CD4-positive, CD25-positive, alpha-beta regulatory T cell (primary cell): ENCODE data around the gene OGFOD3. TPM values are rescaled to one million over a fixed set of nuclear protein-coding genes. Genes with fewer than 3 reads are reported as not detected.
"Not testable (repeated sequence)": the region's sequence is repeated elsewhere in the genome, so short reads cannot be mapped to it uniquely, and the experiment has no call there.

Experiments used
- ATAC-seq, 2 donors: fragments of 150-1000 bp; cut with Tn5 transposase; one replicate each; pipeline ENCODE4 v1.10.0; 2021; ENCODE audit warnings: low read depth in 2 of 2, moderate number of reproducible peaks in 2 of 2, moderate library complexity in 1 of 2
- DNase-seq, 3 donors: peaks; one replicate each; pipeline versions ENCODE4 v3.0.0 to v3.0.0-alpha.2; 2012 to 2022; ENCODE audit warnings: mixed read lengths in 1 of 3
- H3K27ac ChIP-seq: one replicate; pipeline ENCODE4 v1.7.0; 2013; ENCODE audit warnings: mild to moderate bottlenecking, low read length; ENCODE audit not compliant: insufficient read depth, poor library complexity, severe bottlenecking
- H3K27me3 ChIP-seq: one replicate; pipeline ENCODE4 v1.7.0; 2013; ENCODE audit warnings: low read length; ENCODE audit not compliant: control insufficient read depth, insufficient read depth
- H3K36me3 ChIP-seq: one replicate; pipeline ENCODE4 v1.7.0; 2013; ENCODE audit warnings: mild to moderate bottlenecking, low read length, moderate library complexity; ENCODE audit not compliant: control insufficient read depth, insufficient read depth
- H3K4me1 ChIP-seq: 2 replicates; pipeline ENCODE4 v1.7.0; 2013; ENCODE audit warnings: mild to moderate bottlenecking, low read length; ENCODE audit not compliant: insufficient read depth, control insufficient read depth, poor library complexity, severe bottlenecking
- H3K4me3 ChIP-seq: one replicate; pipeline ENCODE4 v1.7.0; 2013; ENCODE audit warnings: low read depth, mild to moderate bottlenecking, low read length, moderate library complexity
- H3K9me3 ChIP-seq, 2 experiments: 1 replicate in 1 of 2; 2 replicates in 1 of 2; pipeline ENCODE4 v1.7.0; 2013; ENCODE audit warnings: low read length in 2 of 2, mild to moderate bottlenecking in 1 of 2, moderate library complexity in 1 of 2; ENCODE audit not compliant: control insufficient read depth in 2 of 2
- H3K27ac Mint-ChIP-seq, 3 donors: one replicate each; pipeline ENCODE4 v1.8.0; 2020 to 2022; ENCODE audit warnings: mild to moderate bottlenecking in 3 of 3, mixed read lengths in 3 of 3, moderate library complexity in 2 of 3
- H3K27me3 Mint-ChIP-seq: one replicate; pipeline ENCODE4 v1.8.0; 2022; ENCODE audit warnings: mild to moderate bottlenecking, mixed read lengths
- H3K36me3 Mint-ChIP-seq: one replicate; pipeline ENCODE4 v1.8.0; 2020; ENCODE audit warnings: mixed read lengths
- H3K4me1 Mint-ChIP-seq, 4 donors: one replicate each; pipeline ENCODE4 v1.8.0; 2020 to 2022; ENCODE audit warnings: mixed read lengths in 4 of 4, mild to moderate bottlenecking in 1 of 4
- H3K4me3 Mint-ChIP-seq, 4 donors: one replicate each; pipeline ENCODE4 v1.8.0; 2020 to 2022; ENCODE audit warnings: mild to moderate bottlenecking in 4 of 4, mixed read lengths in 4 of 4, moderate library complexity in 3 of 4
- H3K9me3 Mint-ChIP-seq, 7 donors: one replicate each; pipeline ENCODE4 v1.8.0; 2020 to 2022; ENCODE audit warnings: mixed read lengths in 7 of 7, mild to moderate bottlenecking in 3 of 7, moderate library complexity in 2 of 7
- polyA plus RNA-seq, 4 donors: library from polyadenylated mRNA; unstranded; fragments of 300-500 nt; fragmentation: Illumina TruSeq; gene quantifications; one replicate each; pipeline ENCODE4 v1.2.3, GENCODE V29; 2021
- total RNA-seq: library from RNA; stranded (reverse); gene quantifications from one replicate; pipeline ENCODE4 v1.2.3, GENCODE V29; 2022

Gene OGFOD3
- total and polyA plus RNA-seq, 5 donors from 2014 or later, result 13.9 to 32.9 (median 22.0) TPM

DNA sequence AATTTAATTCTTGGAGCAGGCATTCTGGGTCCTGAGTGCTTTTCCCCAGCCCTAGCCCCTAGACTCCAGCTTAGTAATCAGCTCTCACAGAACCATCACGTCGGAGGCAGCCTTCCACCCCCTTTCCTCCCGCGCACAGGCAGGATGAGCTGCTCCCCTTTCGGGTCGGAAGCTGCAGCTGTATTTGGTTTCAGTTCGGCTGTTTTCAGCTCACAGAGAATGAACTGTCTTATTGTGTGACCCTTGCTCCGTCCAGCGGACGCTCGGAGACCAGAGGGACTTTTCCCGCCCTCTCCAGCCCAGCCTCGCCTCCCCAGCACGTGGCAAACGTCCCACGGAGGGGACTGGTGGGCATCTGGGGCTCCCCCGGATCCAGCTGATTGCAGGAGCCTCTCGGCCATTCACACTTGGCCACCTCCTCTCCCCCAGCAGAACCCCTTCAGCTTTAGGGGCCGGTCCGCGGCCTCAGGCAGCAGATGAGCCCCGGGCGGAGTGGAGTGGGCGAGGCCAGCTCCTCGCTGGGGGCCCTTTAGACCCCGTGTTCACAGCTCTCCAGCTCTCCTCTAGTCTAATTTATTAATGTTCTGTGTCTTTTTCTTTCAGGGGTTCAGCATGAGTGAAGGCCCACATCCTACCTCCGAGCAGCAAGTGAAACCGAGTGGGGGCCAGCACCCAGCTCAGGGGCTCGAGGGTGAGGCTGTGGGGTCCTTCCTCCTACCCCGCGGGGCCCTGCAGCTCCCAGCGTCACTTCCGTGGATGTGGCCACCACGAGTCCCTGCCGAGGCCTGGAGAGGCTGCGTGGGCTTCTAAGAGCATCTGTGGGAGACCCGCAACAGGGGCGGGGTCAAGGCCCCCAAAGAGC lies 47.7 kb downstream of the OGFOD3 start:
- Mint-ChIP-seq H3K4me1 (peaks cover 0 to 13% (median 1%) of the 10 kb centered on the region in 4 donors), H3K4me3 (peak overlapping the region in 3 of 4 donors; percentile 15 to 82 (median 78)), H3K27ac (no peak overlapping the region), H3K9me3 (no peaks in the 10 kb centered on the region), H3K27me3 (peaks cover 34% of the 10 kb centered on the region), H3K36me3 (no peaks in the 10 kb centered on the region)
- ATAC-seq (peak in 1 of 2 donors; percentile 46), DNase-seq (peak in 1 of 3 donors; percentile 54)
- Histone ChIP-seq H3K4me3 (no peak overlapping the region), H3K27me3 (no peaks in the 10 kb centered on the region), H3K36me3 (no peaks in the 10 kb centered on the region), H3K9me3 (no peaks in the 10 kb centered on the region), H3K27ac (no peak overlapping the region), H3K4me1 (peaks cover 19% of the 10 kb centered on the region)

GRCh38 chr17:82369211-82369610 lies 49.2 kb downstream of the OGFOD3 start:
- H3K4me3 Mint-ChIP-seq, result no peak overlapping the region
- no peak for ATAC-seq
- H3K27ac Mint-ChIP-seq, result no peak overlapping the region
- peaks cover 0 to 13% (median 1%) of the 10 kb centered on the region in 4 donors for H3K4me1 Mint-ChIP-seq
- no peaks in the 10 kb centered on the region for H3K36me3 Mint-ChIP-seq
- H3K4me3 ChIP-seq, result no peak overlapping the region
- no peaks in the 10 kb centered on the region for H3K9me3 Mint-ChIP-seq
- H3K36me3 ChIP-seq, result no peaks in the 10 kb centered on the region
- H3K27me3 Mint-ChIP-seq, result peaks cover 32% of the 10 kb centered on the region
- peaks cover 19% of the 10 kb centered on the region for H3K4me1 ChIP-seq
- no peaks in the 10 kb centered on the region for H3K9me3 ChIP-seq
- H3K27me3 ChIP-seq, result no peaks in the 10 kb centered on the region
- H3K27ac ChIP-seq, result no peak overlapping the region
- no peak for DNase-seq

DNA sequence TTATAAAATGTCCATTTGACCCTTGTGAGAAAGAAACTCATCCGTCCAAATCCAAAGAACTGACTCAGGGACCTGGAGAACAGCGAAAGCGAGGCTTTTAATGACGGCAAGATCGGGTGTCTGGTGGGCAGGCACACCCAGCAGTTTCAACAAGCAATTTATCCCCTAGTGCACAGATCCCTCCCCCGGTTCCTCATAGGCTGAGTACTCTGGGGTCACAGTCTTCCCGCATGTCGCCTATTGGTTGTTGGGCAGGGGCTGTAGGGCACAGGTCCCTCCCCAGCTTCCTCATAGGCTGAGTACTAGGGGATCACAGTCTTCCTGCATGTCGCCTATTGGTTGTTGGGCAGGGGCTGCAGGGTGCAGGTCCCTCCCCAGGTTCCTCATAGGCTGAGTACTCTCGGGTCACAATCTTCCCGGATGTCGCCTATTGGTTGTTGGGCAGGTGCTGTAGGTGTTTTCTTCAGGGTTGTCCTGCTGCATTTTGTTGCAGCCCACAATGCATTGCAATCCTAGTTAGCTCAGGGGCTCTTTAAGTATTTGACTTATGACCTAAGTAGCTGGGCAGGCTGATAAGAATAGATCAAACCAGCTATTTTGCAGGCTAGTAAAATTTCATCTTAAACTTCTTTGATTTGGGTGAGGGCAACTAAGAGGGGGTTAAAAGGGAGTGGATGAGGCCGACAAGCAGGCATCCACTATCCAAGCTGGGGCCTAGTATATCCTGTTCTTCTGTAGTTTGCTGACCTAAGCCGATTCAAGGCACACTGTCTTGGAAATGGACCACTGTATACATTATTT lies 50.5 kb downstream of the OGFOD3 start:
- no peaks in the 10 kb centered on the region for H3K9me3 Mint-ChIP-seq
- no peak overlapping the region for H3K4me3 Mint-ChIP-seq
- DNase-seq, result no peak
- H3K27ac Mint-ChIP-seq, result no peak overlapping the region
- Histone ChIP-seq H3K36me3 (no peaks in the 10 kb centered on the region), H3K27me3 (no peaks in the 10 kb centered on the region), H3K4me1 (peaks cover 19% of the 10 kb centered on the region), H3K27ac (no peak overlapping the region), H3K9me3 (no peaks in the 10 kb centered on the region), H3K4me3 (no peak overlapping the region)
- ATAC-seq, result no peak
- H3K4me1 Mint-ChIP-seq, result peaks cover 0 to 13% (median 1%) of the 10 kb centered on the region in 4 donors
- no peaks in the 10 kb centered on the region for H3K36me3 Mint-ChIP-seq
- peaks cover 29% of the 10 kb centered on the region for H3K27me3 Mint-ChIP-seq

DNA sequence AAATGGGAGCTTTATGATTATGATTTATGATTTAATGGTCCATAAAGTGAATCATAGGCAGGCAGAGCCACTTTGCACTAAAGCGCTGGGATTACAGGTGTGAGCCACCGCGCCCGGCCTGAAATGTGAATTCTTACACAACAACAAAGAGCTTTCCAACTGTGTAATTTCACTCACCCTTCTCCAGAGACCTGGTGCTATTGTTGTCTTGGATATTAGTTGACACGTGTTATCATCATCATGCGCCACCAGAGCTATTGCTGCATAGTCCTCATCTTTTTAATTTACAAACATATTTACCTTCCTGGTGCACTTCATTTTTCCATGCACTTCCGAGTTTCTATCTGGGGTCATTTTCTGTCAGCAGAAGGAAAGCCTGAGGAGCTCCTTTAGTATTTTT lies 51.6 kb downstream of the OGFOD3 start:
- no peak overlapping the region for H3K4me3 Mint-ChIP-seq
- H3K36me3 Mint-ChIP-seq, result no peaks in the 10 kb centered on the region
- peaks cover 25% of the 10 kb centered on the region for H3K27me3 Mint-ChIP-seq
- H3K27ac Mint-ChIP-seq, result no peak overlapping the region
- Histone ChIP-seq H3K27me3 (no peaks in the 10 kb centered on the region), H3K36me3 (no peaks in the 10 kb centered on the region), H3K9me3 (no peaks in the 10 kb centered on the region), H3K4me3 (no peak overlapping the region), H3K4me1 (peaks cover 13% of the 10 kb centered on the region), H3K27ac (no peak overlapping the region)
- H3K4me1 Mint-ChIP-seq, result peaks cover 0 to 11% (median 1%) of the 10 kb centered on the region in 4 donors
- ATAC-seq (no peak), DNase-seq (no peak)
- H3K9me3 Mint-ChIP-seq, result no peaks in the 10 kb centered on the region

- H3K27ac Mint-ChIP-seq, result no peak overlapping the region
- no peak for ATAC-seq
These were observed 52.6 kb downstream of the OGFOD3 start for GRCh38 chr17:82365606-82366295.

GRCh38 chr17:82361885-82362633 lies 56.3 kb downstream of the OGFOD3 start:
- ATAC-seq (no peak), DNase-seq (no peak)
- H3K4me3 ChIP-seq, result no peak overlapping the region
- H3K9me3 ChIP-seq, result no peaks in the 10 kb centered on the region
- no peaks in the 10 kb centered on the region for H3K4me1 ChIP-seq
- Mint-ChIP-seq H3K4me1 (peaks cover 0 to 7% (median 6%) of the 10 kb centered on the region in 4 donors), H3K9me3 (no peaks in the 10 kb centered on the region), H3K27me3 (peaks cover 22% of the 10 kb centered on the region), H3K4me3 (no peak overlapping the region), H3K36me3 (no peaks in the 10 kb centered on the region), H3K27ac (no peak overlapping the region)
- no peaks in the 10 kb centered on the region for H3K36me3 ChIP-seq
- no peak overlapping the region for H3K27ac ChIP-seq
- H3K27me3 ChIP-seq, result peaks cover 3% of the 10 kb centered on the region

More at GRCh38 chr17:82365606-82366295, 52.6 kb downstream of the OGFOD3 start:
- Mint-ChIP-seq H3K4me1 (peaks cover 0 to 5% (median 0%) of the 10 kb centered on the region in 4 donors), H3K27me3 (peaks cover 24% of the 10 kb centered on the region), H3K4me3 (no peak overlapping the region), H3K36me3 (no peaks in the 10 kb centered on the region), H3K9me3 (no peaks in the 10 kb centered on the region)
- H3K4me1 ChIP-seq, result peaks cover 6% of the 10 kb centered on the region
- no peak overlapping the region for H3K4me3 ChIP-seq
- H3K9me3 ChIP-seq, result no peaks in the 10 kb centered on the region
- H3K27me3 ChIP-seq, result no peaks in the 10 kb centered on the region
- H3K27ac ChIP-seq, result no peak overlapping the region
- H3K36me3 ChIP-seq, result no peaks in the 10 kb centered on the region
- DNase-seq, result no peak

GRCh38 chr17:82359451-82360074 lies 58.8 kb downstream of the OGFOD3 start:
- H3K9me3 ChIP-seq, H3K36me3 Mint-ChIP-seq, H3K4me1 ChIP-seq, H3K27ac ChIP-seq, ATAC-seq, H3K36me3 ChIP-seq, DNase-seq, H3K4me3 Mint-ChIP-seq, H3K9me3 Mint-ChIP-seq, H3K27me3 ChIP-seq, H3K4me1 Mint-ChIP-seq, H3K4me3 ChIP-seq, H3K27ac Mint-ChIP-seq: not testable (repeated sequence)
- H3K27me3 Mint-ChIP-seq, result peaks cover 18% of the 10 kb centered on the region
